ENCODE data around the gene SPEM1.

Gene SPEM1

GRCh38 chr17:7406235-7406825 lies 13.8 kb upstream of the SPEM1 start:
- TF ChIP-seq, protein P1, sequence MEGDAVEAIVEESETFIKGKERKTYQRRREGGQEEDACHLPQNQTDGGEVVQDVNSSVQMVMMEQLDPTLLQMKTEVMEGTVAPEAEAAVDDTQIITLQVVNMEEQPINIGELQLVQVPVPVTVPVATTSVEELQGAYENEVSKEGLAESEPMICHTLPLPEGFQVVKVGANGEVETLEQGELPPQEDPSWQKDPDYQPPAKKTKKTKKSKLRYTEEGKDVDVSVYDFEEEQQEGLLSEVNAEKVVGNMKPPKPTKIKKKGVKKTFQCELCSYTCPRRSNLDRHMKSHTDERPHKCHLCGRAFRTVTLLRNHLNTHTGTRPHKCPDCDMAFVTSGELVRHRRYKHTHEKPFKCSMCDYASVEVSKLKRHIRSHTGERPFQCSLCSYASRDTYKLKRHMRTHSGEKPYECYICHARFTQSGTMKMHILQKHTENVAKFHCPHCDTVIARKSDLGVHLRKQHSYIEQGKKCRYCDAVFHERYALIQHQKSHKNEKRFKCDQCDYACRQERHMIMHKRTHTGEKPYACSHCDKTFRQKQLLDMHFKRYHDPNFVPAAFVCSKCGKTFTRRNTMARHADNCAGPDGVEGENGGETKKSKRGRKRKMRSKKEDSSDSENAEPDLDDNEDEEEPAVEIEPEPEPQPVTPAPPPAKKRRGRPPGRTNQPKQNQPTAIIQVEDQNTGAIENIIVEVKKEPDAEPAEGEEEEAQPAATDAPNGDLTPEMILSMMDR (IDR thresholded peaks at IDR 0.05; ENCODE audit: low read depth, low read length) = no peak
- DNase-seq (ENCODE audit: low read depth, low spot score) = no peak
- H3K4me3 ChIP-seq (ENCODE audit: low read depth, low read length) = peak overlapping the region; percentile 70
- in situ Hi-C loops (cut with HindIII; ENCODE audit: low sequenced_read_pairs) = no loop called here

GRCh38 chr17:7407082-7407481 lies 13.0 kb upstream of the SPEM1 start:
- DNase-seq (ENCODE audit: low read depth, low spot score) = no peak
- TF ChIP-seq, protein P1 (IDR thresholded peaks at IDR 0.05; ENCODE audit: low read depth, low read length) = no peak
- H3K4me3 ChIP-seq (ENCODE audit: low read depth, low read length) = no peak overlapping the region
- in situ Hi-C loops (cut with HindIII; ENCODE audit: low sequenced_read_pairs) = no loop called here

- TF ChIP-seq, protein P1 (IDR thresholded peaks at IDR 0.05; ENCODE audit: low read depth, low read length) = no peak
- in situ Hi-C loops (cut with HindIII; ENCODE audit: low sequenced_read_pairs) = no loop called here
- DNase-seq (ENCODE audit: low read depth, low spot score) = no peak
- no peak within 1 kb of the TSS for H3K4me3 ChIP-seq (ENCODE audit: low read depth, low read length)
These were observed 12.5 kb upstream of the SPEM1 start, which contains the start of gene NLGN2 for GRCh38 chr17:7407485-7408251. NLGN2 (plus strand) TSS chr17:7407845; CDS start chr17:7408256, 411 bp downstream.

DNA sequence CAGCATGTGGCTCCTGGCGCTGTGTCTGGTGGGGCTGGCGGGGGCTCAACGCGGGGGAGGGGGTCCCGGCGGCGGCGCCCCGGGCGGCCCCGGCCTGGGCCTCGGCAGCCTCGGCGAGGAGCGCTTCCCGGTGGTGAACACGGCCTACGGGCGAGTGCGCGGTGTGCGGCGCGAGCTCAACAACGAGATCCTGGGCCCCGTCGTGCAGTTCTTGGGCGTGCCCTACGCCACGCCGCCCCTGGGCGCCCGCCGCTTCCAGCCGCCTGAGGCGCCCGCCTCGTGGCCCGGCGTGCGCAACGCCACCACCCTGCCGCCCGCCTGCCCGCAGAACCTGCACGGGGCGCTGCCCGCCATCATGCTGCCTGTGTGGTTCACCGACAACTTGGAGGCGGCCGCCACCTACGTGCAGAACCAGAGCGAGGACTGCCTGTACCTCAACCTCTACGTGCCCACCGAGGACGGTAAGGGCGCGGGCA lies 11.8 kb upstream of the SPEM1 start:
- no peak for DNase-seq (ENCODE audit: low read depth, low spot score)
- TF ChIP-seq, protein P1 (IDR thresholded peaks at IDR 0.05; ENCODE audit: low read depth, low read length) = no peak
- no peak overlapping the region for H3K4me3 ChIP-seq (ENCODE audit: low read depth, low read length)
- in situ Hi-C loops (cut with HindIII; ENCODE audit: low sequenced_read_pairs) = no loop called here

GRCh38 chr17:7408863-7409262 lies 11.3 kb upstream of the SPEM1 start:
- in situ Hi-C loops (cut with HindIII; ENCODE audit: low sequenced_read_pairs) = no loop called here
- no peak overlapping the region for H3K4me3 ChIP-seq (ENCODE audit: low read depth, low read length)
- no peak for DNase-seq (ENCODE audit: low read depth, low spot score)
- TF ChIP-seq, protein P1 (IDR thresholded peaks at IDR 0.05; ENCODE audit: low read depth, low read length) = no peak

GRCh38 chr17:7409716-7410115 lies 10.4 kb upstream of the SPEM1 start:
- in situ Hi-C loops (cut with HindIII; ENCODE audit: low sequenced_read_pairs) = no loop called here

More at GRCh38 chr17:7409716-7410115, 10.4 kb upstream of the SPEM1 start:
- no peak overlapping the region for H3K4me3 ChIP-seq (ENCODE audit: low read depth, low read length)
- no peak for DNase-seq (ENCODE audit: low read depth, low spot score)
- TF ChIP-seq, protein P1 (IDR thresholded peaks at IDR 0.05; ENCODE audit: low read depth, low read length) = no peak
